HG02852 (cell line): Measurements from ENCODE around the gene CDC14A.

Experiments
- ATAC-seq: cut with Tn5 transposase; IDR thresholded peaks from one replicate; pipeline ENCODE4 v1.9.1; 2021; ENCODE audit warnings: mild to moderate bottlenecking, moderate library complexity; ENCODE audit not compliant: unreplicated experiment

CDC14A gene

GRCh38 chr1:100441146-100441545 is 88.8 kb downstream of the CDC14A start:
- no peak for ATAC-seq

DNA sequence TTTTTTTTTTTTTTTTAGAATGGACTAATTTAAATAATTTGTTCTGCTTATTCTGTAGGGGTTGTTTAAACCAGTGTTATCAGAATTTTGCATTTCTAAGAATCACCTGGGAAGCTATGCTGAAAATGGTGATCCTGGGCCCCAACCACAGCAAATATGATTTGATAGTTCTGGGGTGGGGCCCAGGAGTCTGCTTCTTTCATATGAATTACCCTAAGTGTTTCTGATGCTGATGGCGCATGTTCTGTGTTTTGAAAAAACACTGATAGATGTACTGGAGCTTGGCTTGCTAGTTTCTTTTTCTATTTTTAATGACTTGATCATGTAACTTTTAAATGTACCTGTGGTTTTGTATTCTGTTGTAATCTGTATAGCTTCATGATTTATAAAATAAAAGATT is 89.3 kb downstream of the CDC14A start:
- no peak for ATAC-seq

GRCh38 chr1:100443811-100444571 is 91.7 kb downstream of the CDC14A start:
- ATAC-seq, result peak; percentile 61

- no peak for ATAC-seq
These were observed 93.3 kb downstream of the CDC14A start for GRCh38 chr1:100445565-100445964.

DNA sequence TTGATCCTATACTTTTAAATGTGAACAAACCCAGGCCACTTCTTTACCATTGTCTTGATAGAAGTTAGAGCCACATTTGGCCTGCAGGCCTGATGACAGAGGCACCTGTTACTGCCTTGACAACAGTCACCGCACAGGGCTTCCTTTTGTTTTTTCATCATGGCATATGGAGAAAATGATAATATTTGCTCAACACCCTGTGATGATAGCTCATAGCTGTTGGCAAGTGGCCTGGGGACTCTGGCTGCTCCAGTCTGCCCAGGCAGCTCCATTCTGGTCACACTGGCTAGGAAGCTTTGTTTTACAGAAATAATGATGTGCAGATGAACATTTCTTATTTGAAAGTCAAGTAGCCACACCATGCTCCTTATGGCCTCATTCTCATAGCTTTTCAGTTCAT is 96.1 kb downstream of the CDC14A start:
- ATAC-seq, result no peak

- peak; percentile 71 for ATAC-seq
These were observed 97.2 kb downstream of the CDC14A start for GRCh38 chr1:100449477-100449876.

- peak; percentile 68 for ATAC-seq
These were observed 100.3 kb downstream of the CDC14A start for GRCh38 chr1:100452641-100453040.

DNA sequence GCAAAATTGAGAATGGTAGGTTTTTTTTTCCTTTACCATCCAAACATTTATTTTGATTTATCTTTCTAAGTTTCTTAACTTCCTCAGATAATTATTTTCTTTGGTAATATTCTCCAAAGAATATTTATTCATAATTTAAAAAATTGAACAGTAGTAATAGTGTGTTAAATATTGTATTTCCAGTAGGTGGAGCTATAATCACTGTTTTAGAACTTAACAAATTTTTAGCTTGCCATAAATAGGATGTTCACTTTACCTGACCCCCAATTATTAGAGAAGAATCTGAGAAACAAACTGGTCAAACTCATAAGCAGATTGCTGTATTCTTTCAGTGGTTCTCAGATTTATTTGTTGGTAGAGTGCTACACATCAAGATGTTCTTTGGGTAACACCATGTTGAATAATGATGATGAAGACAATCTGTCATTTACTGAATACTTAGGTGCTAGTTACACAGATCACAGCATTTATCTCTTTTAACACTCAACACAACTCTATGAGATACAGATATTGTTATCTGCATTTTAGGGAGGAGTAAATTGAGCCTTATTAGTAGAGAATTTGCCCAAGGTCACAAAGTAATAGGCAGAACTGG is 103.3 kb downstream of the CDC14A start:
- no peak for ATAC-seq

DNA sequence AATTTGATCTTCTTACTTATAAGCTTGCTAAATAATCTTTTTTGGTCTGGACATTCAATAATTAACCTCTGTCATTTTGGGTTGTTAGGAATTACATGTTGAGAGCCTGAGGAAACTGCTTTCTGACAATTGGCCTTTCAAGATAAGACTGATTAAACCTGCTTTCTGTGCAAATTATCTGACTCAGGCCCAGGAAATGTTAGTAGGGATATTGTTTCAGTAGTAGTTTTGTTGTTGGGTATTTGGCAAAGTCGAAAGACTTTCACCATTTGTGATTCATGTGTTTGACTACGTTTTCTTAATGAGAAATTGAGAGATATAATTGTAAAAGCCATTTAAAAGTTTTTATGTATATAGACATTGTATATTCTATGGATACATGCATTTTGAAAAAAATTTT is 104.6 kb downstream of the CDC14A start:
- no peak for ATAC-seq

GRCh38 chr1:100457683-100458082 is 105.4 kb downstream of the CDC14A start:
- ATAC-seq, result no peak

- no peak for ATAC-seq
These were observed 106.5 kb downstream of the CDC14A start for GRCh38 chr1:100458661-100459357.

DNA sequence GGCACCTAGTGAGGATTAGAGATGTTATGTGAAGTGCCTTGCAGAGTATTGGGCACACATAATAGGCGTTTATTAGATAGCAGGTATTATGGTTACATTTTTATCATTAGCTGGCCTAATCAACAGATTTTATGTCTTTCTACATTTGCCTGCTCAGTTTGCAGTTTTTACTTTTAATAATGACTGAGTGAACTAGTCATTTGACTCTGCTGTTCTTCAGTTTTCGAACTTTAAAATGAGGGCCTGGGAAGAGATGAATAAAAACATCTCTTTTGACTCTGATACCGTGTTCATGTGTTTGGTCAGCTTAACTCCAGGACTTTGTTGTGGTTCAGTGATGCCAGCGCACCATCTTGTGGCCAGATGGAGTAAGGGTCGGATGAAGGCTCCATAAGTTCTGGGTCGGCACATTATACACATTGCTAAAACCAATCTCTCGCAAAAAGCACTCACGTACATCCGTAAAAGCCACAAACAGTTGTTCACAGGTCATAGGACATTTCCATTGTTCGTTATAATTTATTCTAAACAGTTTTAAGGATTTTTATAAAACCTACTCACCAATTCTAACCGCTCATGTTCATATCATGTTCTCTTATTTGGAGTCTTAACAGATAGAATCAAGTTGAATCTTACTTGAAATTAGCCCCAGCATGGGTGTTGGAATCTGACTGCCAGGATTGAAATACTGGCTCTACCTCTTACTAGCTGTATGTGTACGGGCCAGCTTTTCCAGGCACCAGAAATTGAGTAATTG is 107.2 kb downstream of the CDC14A start:
- peak; percentile 87 for ATAC-seq

- ATAC-seq, result no peak
These were observed 108.9 kb downstream of the CDC14A start for GRCh38 chr1:100461222-100461621.

- no peak for ATAC-seq
These were observed 110.2 kb downstream of the CDC14A start for GRCh38 chr1:100462326-100463025.

- ATAC-seq, result peak; percentile 88
These were observed 111.6 kb downstream of the CDC14A start for GRCh38 chr1:100463791-100464424.

DNA sequence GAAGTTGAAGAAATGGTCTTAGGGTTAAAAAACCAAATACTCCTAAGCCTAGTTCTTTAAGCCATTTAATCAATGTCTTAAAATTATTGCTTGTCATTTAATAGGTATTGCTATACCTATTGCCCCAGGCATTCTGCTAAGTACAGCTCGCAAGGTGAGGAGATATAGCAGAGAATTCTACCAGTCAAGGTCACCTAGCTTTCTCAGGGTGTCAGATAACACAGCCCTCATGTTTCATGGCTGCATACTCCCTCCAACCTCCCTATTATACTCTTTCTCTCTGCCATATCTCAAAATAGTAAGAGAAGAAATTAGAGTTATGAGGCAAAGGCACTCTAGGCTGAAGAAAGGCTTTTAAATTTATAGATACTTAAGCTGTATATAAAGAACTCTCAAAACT is 117.3 kb downstream of the CDC14A start:
- no peak for ATAC-seq

GRCh38 chr1:100474834-100475233 is 122.5 kb downstream of the CDC14A start:
- no peak for ATAC-seq

GRCh38 chr1:100476735-100477290 is 124.5 kb downstream of the CDC14A start:
- ATAC-seq, result no peak

GRCh38 chr1:100478816-100479215 is 126.5 kb downstream of the CDC14A start:
- no peak for ATAC-seq
